ENCODE data around the gene IL6.
"Not testable (repeated sequence)": the region's sequence is repeated elsewhere in the genome, so short reads cannot be mapped to it uniquely, and the experiment has no call there.

IL6 gene

DNA sequence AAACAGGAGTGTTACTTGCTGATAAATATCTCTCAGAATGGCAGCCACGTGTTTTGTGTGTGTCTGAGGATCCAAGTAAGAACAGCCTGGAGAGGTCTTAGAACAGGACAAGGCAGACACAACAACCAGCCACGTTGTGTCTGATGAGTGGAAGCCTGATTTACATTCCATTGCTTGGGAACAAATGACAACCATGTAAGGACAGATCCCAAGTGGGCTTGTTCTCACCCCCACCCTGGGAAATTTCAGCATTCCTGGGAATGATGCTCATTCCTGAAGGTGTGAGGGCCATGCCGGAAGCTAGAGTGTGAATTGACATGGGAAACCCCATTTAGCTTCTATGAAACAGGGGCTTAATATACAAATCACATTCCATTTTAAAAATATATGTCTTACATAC is 35.9 kb downstream of the IL6 start:
- in situ Hi-C loops (cut with MboI; ENCODE audit: low pct_unique_long_range_greater_than_20kb, low sequenced_read_pairs), result no loop called here
- DNase-seq, result no peak

DNA sequence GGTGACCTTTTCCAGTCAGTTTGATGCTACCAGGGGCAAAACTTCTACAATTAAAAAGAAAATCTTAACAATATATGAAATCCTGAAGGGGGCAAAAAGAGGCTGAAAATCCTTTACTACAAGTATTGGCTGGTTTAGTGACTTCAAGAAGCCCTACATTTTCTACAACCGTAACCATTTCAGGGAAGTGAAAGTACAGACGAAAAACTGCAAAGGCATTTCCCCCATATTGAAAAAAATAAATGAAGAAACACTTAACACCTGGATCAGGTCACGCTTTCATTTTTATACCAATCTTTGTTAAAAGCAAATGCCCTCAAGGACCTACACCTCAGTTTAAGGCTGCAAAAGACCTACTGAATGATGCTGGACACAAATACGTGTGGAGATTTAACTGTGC is 38.6 kb downstream of the IL6 start:
- DNase-seq, result no peak
- in situ Hi-C loops (cut with MboI; ENCODE audit: low pct_unique_long_range_greater_than_20kb, low sequenced_read_pairs), result no loop called here

DNA sequence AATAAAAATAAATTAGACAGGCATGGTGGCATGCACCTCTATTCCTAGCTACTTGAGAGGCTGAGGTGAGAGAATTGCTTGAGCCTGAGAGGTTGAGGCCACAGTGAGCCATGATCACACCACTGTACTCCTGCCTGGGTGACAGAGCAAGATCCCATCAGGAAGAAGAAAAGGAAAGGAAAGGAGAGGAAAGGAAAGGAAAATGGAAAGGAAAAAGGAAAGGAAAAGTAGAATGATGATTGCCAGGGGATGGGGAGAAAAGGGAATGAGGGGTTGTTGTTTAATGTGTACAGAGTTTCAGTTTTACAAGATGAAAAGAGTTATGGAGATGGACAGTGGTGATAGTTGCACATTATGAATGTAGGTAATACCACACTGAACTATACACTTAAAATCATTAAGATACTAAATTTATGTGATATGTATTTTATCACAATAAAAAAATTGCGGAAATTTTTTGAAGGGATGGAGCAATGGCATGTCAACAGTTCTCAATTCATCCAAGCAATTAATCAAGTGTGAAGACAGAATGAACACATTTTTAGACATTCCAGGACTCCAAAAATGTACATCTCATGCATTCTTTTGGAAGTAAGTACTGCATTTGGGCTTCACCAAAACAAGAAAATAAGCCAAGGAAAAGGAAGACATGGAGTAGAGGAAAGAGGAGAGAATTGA is 44.3 kb downstream of the IL6 start:
- no peak for DNase-seq
- in situ Hi-C loops (cut with MboI; ENCODE audit: low pct_unique_long_range_greater_than_20kb, low sequenced_read_pairs), result no loop called here

DNA sequence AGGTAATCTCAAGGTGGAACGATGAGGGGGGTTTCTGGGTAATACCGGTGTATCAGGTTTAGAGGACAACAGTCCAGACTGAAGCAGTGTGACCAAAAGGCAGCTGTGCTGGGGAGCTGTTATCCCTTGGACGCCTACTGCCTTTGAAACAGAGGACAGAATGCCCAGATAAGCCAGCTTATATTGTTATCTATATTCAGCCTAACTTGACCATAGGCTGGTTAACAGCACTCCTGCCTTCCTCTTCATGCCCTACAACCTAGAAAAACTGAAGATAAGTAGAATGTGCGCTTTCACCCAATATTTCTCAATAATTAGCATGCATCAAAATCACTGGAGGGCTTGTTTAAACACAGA is 44.9 kb downstream of the IL6 start:
- no peak for DNase-seq
- in situ Hi-C loops (cut with MboI; ENCODE audit: low pct_unique_long_range_greater_than_20kb, low sequenced_read_pairs), result no loop called here

DNA sequence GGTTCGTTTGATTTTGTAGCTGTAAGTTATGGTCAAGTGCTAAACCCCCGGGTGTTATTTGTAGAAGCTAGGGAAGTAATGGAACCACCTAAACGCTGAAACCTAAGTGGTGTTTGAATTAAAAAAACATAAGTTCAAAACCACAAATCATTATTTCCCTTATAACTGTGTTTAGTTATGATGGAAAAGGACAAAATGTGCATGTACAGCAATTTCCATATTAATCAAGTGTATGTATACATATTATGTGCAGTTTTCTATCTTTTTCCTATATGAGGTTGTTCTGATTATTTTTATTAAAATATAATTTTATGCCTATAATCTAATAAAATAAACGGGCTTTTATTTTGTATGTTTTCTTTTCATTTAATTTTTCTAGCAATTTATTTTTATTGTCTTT is 45.9 kb downstream of the IL6 start:
- in situ Hi-C loops (cut with MboI; ENCODE audit: low pct_unique_long_range_greater_than_20kb, low sequenced_read_pairs), result no loop called here
- no peak for DNase-seq

DNA sequence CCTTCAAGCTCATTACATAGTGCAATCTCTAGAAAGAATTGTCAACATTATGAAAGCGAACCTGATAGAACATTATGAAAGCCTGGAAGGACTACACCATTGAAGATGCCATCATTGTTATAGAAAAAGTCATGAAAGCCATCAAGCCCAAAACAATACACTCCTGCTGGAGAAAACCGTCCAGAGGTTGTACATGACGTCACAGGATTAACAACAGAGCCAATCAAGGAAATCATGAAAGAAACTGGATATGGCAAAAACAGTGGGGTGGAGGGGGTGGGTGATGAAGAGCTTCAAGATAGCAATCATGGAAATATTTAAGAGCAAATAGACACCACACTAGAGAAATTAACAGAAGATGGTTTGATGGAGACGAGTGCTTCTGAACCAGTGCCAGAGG is 50.0 kb downstream of the IL6 start:
- DNase-seq, result no peak
- in situ Hi-C loops (cut with MboI; ENCODE audit: low pct_unique_long_range_greater_than_20kb, low sequenced_read_pairs), result no loop called here

DNA sequence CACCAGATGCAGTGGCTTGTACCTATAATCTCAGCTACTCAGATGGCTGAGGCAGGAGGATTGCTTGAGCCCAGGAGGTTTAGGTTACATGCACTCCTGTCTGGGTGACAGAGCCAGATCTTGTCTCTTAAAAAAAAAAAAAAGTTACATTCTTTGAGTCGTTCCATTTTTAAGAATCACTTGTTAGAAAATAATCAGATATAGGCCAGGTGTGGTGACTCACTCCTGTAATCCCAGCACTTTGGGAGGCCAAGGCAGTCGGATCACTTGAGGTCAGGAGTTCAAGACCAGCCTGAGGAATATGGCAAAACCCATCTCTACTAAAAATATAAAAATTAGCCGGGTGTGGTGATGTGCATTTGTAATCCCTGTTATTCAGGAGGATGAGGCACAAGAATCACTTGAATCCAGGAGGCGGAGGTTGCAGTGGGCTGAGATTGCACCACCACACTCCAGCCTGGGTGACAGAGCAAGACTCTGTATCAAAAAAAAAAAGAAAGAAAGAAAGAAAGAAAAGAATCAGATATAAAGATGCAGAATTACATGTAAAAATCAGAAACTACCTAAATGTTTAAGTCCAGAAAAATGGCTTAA is 52.8 kb downstream of the IL6 start:
- in situ Hi-C loops (cut with MboI; ENCODE audit: low pct_unique_long_range_greater_than_20kb, low sequenced_read_pairs); DNase-seq: not testable (repeated sequence)

DNA sequence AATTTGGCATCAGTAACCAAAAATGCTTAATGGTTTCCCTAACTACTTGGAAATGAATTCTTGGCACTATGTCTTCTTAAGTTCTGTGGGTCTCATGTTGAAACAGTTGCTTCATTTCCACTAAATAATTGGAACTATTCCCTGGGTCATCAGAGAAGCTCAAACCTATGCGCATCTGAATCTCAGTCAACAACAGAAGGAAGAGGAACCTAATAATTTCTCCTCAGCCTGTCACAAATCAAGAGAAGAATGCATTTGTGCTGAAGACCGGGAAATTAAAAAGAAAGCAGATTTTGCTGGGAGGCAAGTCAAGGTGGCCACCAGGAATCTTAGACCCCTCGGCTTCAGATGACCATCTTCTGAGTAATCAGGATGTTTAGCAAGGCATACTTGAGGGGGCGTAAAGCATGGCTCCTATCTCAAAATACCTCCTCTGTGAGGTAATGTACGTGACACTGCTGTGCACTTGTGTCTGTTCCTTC is 54.3 kb downstream of the IL6 start:
- in situ Hi-C loops (cut with MboI; ENCODE audit: low pct_unique_long_range_greater_than_20kb, low sequenced_read_pairs), result no loop called here
- no peak for DNase-seq

All from KBM-7 (cell line).